ENCODE results near the gene TCAF1.

GRCh38 chr7:143892527-143893300 lies 9.3 kb downstream of the TCAF1 start:
- no peak for TF ChIP-seq CTCF (IDR thresholded peaks at IDR 0.05)
- TF ChIP-seq POLR2A (IDR thresholded peaks at IDR 0.05): no peak
